Measurements from ENCODE around the gene ADAMTSL1. TPM values are rescaled to one million over a fixed set of nuclear protein-coding genes. Genes with fewer than 3 reads are reported as not detected.
A peak's percentile ranks its signal among the peaks of the same experiment; 100 is the strongest.

Gene ADAMTSL1
- total RNA-seq, 1 experiment from 2014 or later = 1.2 TPM

- no peak overlapping the region for H3K56ac ChIP-seq (ENCODE audit: insufficient read length, low read depth, low read length)
- H3K4me1 Mint-ChIP-seq = peaks cover 14 to 25% of the 10 kb centered on the region in 2 experiments
- H3K27me3 Mint-ChIP-seq (ENCODE audit: low read depth) = no peaks in the 10 kb centered on the region
- no peak overlapping the region for H3K4me2 ChIP-seq (ENCODE audit: insufficient read depth, insufficient read length, low read length)
- no peaks in the 10 kb centered on the region for H3K36me3 Mint-ChIP-seq (ENCODE audit: insufficient read depth in 1 of 3, low read depth in 3 of 3)
- WGBS (ENCODE audit: extremely low coverage, insufficient read length, low lambda C conversion rate) = no CpG with 5 or more reads among the region's 3 CpGs
- no peak overlapping the region for H3K9ac ChIP-seq (ENCODE audit: extremely low read depth, insufficient read length, low read length)
- no peak overlapping the region for H3K23ac ChIP-seq (ENCODE audit: insufficient read length, low read depth, low read length)
- no peak overlapping the region for H3K4ac ChIP-seq (ENCODE audit: low read depth, low read length)
- no peak overlapping the region for H3K4me3 Mint-ChIP-seq
- H2BK12ac ChIP-seq (ENCODE audit: insufficient read length, low read depth, low read length) = no peak overlapping the region
- H4K91ac ChIP-seq (ENCODE audit: insufficient read length, low read depth, low read length) = no peak overlapping the region
- no peaks in the 10 kb centered on the region for H3K79me1 ChIP-seq (ENCODE audit: insufficient read depth, low read depth, low read length, poor library complexity, severe bottlenecking)
- H3K9me3 ChIP-seq (ENCODE audit: control insufficient read depth, low read depth, low read length) = no peaks in the 10 kb centered on the region
- H3K79me2 ChIP-seq (ENCODE audit: insufficient read depth, low read length) = no peaks in the 10 kb centered on the region
- H2BK15ac ChIP-seq (ENCODE audit: low read depth, low read length) = no peak overlapping the region
- H2BK5ac ChIP-seq (ENCODE audit: insufficient read length, low read length) = no peak overlapping the region
- H3K23me2 ChIP-seq (ENCODE audit: insufficient read length, low read depth, low read length, poor library complexity, severe bottlenecking) = no peaks in the 10 kb centered on the region
- no peak overlapping the region for H3K27ac ChIP-seq (ENCODE audit: insufficient read length, low read depth, low read length)
- H2AK5ac ChIP-seq (ENCODE audit: insufficient read length, low read length) = no peak overlapping the region
- H2AFZ ChIP-seq (ENCODE audit: low read length) = no peak overlapping the region
- no peak overlapping the region for H3K14ac ChIP-seq (ENCODE audit: insufficient read depth, low read length)
- H3K27me3 ChIP-seq (ENCODE audit: insufficient read depth, low read length) = no peaks in the 10 kb centered on the region
- no peak for DNase-seq
- peak overlapping the region in 1 of 3 experiments; percentile 3; a peak in 1 of 7 replicates for H3K27ac Mint-ChIP-seq
- H2BK120ac ChIP-seq (ENCODE audit: low read depth, low read length, poor library complexity, severe bottlenecking) = no peak overlapping the region
- TF ChIP-seq, protein P1, sequence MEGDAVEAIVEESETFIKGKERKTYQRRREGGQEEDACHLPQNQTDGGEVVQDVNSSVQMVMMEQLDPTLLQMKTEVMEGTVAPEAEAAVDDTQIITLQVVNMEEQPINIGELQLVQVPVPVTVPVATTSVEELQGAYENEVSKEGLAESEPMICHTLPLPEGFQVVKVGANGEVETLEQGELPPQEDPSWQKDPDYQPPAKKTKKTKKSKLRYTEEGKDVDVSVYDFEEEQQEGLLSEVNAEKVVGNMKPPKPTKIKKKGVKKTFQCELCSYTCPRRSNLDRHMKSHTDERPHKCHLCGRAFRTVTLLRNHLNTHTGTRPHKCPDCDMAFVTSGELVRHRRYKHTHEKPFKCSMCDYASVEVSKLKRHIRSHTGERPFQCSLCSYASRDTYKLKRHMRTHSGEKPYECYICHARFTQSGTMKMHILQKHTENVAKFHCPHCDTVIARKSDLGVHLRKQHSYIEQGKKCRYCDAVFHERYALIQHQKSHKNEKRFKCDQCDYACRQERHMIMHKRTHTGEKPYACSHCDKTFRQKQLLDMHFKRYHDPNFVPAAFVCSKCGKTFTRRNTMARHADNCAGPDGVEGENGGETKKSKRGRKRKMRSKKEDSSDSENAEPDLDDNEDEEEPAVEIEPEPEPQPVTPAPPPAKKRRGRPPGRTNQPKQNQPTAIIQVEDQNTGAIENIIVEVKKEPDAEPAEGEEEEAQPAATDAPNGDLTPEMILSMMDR (conservative IDR thresholded peaks at IDR 0.05) = no peak
- no peaks in the 10 kb centered on the region; the same call in 1 of the 2 replicates for H3K4me1 ChIP-seq (ENCODE audit: insufficient read depth, low read length)
- H4K8ac ChIP-seq (replicated peaks; ENCODE audit: insufficient read length, low read depth, low read length) = no peak overlapping the region
- H3T11ph ChIP-seq (ENCODE audit: low read length) = no peak overlapping the region
- H4K5ac ChIP-seq (ENCODE audit: insufficient read length, low read depth, low read length) = no peak overlapping the region
- no peaks in the 10 kb centered on the region; a peak in 1 of 5 replicates for H3K9me3 Mint-ChIP-seq
- H2BK20ac ChIP-seq (ENCODE audit: low read depth, low read length, poor library complexity, severe bottlenecking) = no peak overlapping the region
- H4K20me1 ChIP-seq (ENCODE audit: control insufficient read depth, insufficient read depth, insufficient read length) = no peaks in the 10 kb centered on the region
- no peak overlapping the region for H3K18ac ChIP-seq (ENCODE audit: insufficient read length, low read depth, low read length)
Observed at GRCh38 chr9:18480662-18481093, 6.7 kb downstream of the ADAMTSL1 start.

Measured in H9 (cell line).